ENCODE data around the gene DNAH3. TPM values are rescaled to one million over a fixed set of nuclear protein-coding genes. Genes with fewer than 3 reads are reported as not detected.
"Not testable (repeated sequence)": the region's sequence is repeated elsewhere in the genome, so short reads cannot be mapped to it uniquely, and the experiment has no call there.

The DNAH3 gene
- total RNA-seq, 1 donor from 2014 or later = not detected

GRCh38 chr16:21053590-21053989 lies 97.1 kb downstream of the DNAH3 start:
- TF ChIP-seq, protein P1, sequence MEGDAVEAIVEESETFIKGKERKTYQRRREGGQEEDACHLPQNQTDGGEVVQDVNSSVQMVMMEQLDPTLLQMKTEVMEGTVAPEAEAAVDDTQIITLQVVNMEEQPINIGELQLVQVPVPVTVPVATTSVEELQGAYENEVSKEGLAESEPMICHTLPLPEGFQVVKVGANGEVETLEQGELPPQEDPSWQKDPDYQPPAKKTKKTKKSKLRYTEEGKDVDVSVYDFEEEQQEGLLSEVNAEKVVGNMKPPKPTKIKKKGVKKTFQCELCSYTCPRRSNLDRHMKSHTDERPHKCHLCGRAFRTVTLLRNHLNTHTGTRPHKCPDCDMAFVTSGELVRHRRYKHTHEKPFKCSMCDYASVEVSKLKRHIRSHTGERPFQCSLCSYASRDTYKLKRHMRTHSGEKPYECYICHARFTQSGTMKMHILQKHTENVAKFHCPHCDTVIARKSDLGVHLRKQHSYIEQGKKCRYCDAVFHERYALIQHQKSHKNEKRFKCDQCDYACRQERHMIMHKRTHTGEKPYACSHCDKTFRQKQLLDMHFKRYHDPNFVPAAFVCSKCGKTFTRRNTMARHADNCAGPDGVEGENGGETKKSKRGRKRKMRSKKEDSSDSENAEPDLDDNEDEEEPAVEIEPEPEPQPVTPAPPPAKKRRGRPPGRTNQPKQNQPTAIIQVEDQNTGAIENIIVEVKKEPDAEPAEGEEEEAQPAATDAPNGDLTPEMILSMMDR (IDR thresholded peaks at IDR 0.05; ENCODE audit: unreplicated experiment) = no peak
- H3K36me3 Mint-ChIP-seq = no peaks in the 10 kb centered on the region
- no peak for DNase-seq (ENCODE audit: low spot score in 2 of 2, unreplicated experiment in 2 of 2)
- no peaks in the 10 kb centered on the region for H3K9me3 Mint-ChIP-seq
- H3K4me1 Mint-ChIP-seq = peaks cover 1% of the 10 kb centered on the region
- no peak overlapping the region for H3K27ac Mint-ChIP-seq
- no peak overlapping the region for H3K4me3 Mint-ChIP-seq
- H3K27me3 Mint-ChIP-seq (ENCODE audit: low read depth) = peaks cover 35% of the 10 kb centered on the region

GRCh38 chr16:21048091-21048912 lies 102.3 kb downstream of the DNAH3 start:
- H3K27ac Mint-ChIP-seq; H3K9me3 Mint-ChIP-seq; H3K36me3 Mint-ChIP-seq; H3K4me1 Mint-ChIP-seq; DNase-seq (ENCODE audit: low spot score in 2 of 2, unreplicated experiment in 2 of 2); H3K4me3 Mint-ChIP-seq: not testable (repeated sequence)
- H3K27me3 Mint-ChIP-seq (ENCODE audit: low read depth) = peaks cover 14% of the 10 kb centered on the region

- Mint-ChIP-seq H3K27me3 (ENCODE audit: low read depth) (peaks cover 16% of the 10 kb centered on the region), H3K4me1 (no peaks in the 10 kb centered on the region), H3K36me3 (no peaks in the 10 kb centered on the region), H3K27ac (no peak overlapping the region), H3K4me3 (no peak overlapping the region), H3K9me3 (no peaks in the 10 kb centered on the region)
- TF ChIP-seq, protein P1 (IDR thresholded peaks at IDR 0.05; ENCODE audit: unreplicated experiment) = no peak
- DNase-seq (ENCODE audit: low spot score in 2 of 2, unreplicated experiment in 2 of 2) = no peak
These were observed 112.4 kb downstream of the DNAH3 start for GRCh38 chr16:21038197-21038596.

- Mint-ChIP-seq H3K4me3 (no peak overlapping the region), H3K27ac (no peak overlapping the region), H3K36me3 (no peaks in the 10 kb centered on the region), H3K9me3 (no peaks in the 10 kb centered on the region), H3K27me3 (ENCODE audit: low read depth) (peaks cover 16% of the 10 kb centered on the region), H3K4me1 (no peaks in the 10 kb centered on the region)
- no peak for DNase-seq (ENCODE audit: low spot score in 2 of 2, unreplicated experiment in 2 of 2)
- TF ChIP-seq, protein P1 (IDR thresholded peaks at IDR 0.05; ENCODE audit: unreplicated experiment) = no peak
These were observed 112.9 kb downstream of the DNAH3 start for GRCh38 chr16:21037736-21038135.

GRCh38 chr16:21037168-21037567 lies 113.5 kb downstream of the DNAH3 start:
- no peak for DNase-seq (ENCODE audit: low spot score in 2 of 2, unreplicated experiment in 2 of 2)
- TF ChIP-seq, protein P1 (IDR thresholded peaks at IDR 0.05; ENCODE audit: unreplicated experiment) = no peak
- Mint-ChIP-seq H3K4me3 (no peak overlapping the region), H3K36me3 (no peaks in the 10 kb centered on the region), H3K9me3 (no peaks in the 10 kb centered on the region), H3K27me3 (ENCODE audit: low read depth) (peaks cover 16% of the 10 kb centered on the region), H3K27ac (no peak overlapping the region), H3K4me1 (no peaks in the 10 kb centered on the region)

GRCh38 chr16:21036471-21036870 lies 114.2 kb downstream of the DNAH3 start:
- no peaks in the 10 kb centered on the region for H3K4me1 Mint-ChIP-seq
- DNase-seq (ENCODE audit: low spot score in 2 of 2, unreplicated experiment in 2 of 2) = no peak
- H3K4me3 Mint-ChIP-seq = no peak overlapping the region
- TF ChIP-seq, protein P1 (IDR thresholded peaks at IDR 0.05; ENCODE audit: unreplicated experiment) = no peak
- H3K27me3 Mint-ChIP-seq (ENCODE audit: low read depth) = peaks cover 18% of the 10 kb centered on the region
- no peaks in the 10 kb centered on the region for H3K36me3 Mint-ChIP-seq
- no peak overlapping the region for H3K27ac Mint-ChIP-seq
- H3K9me3 Mint-ChIP-seq = no peaks in the 10 kb centered on the region
